ENCODE measurements around the gene RPS3.
"Not testable (repeated sequence)": the region's sequence is repeated elsewhere in the genome, so short reads cannot be mapped to it uniquely, and the experiment has no call there.

Gene RPS3

GRCh38 chr11:75380716-75381420 is 18.4 kb upstream of the RPS3 start:
- DNase-seq, result no peak

- DNase-seq, result no peak
Observed at GRCh38 chr11:75383246-75383645, 16.1 kb upstream of the RPS3 start.

GRCh38 chr11:75384438-75385080 is 14.8 kb upstream of the RPS3 start:
- DNase-seq, result no peak

- DNase-seq, result no peak
Observed at GRCh38 chr11:75386942-75387630, 12.2 kb upstream of the RPS3 start.

GRCh38 chr11:75387736-75388294 is 11.5 kb upstream of the RPS3 start:
- no peak for DNase-seq

GRCh38 chr11:75388386-75389275 is 10.7 kb upstream of the RPS3 start:
- DNase-seq, result no peak

- no peak for DNase-seq
Observed at GRCh38 chr11:75389276-75389605, 10.1 kb upstream of the RPS3 start.

- no peak for DNase-seq
Observed at GRCh38 chr11:75389925-75390324, 9.4 kb upstream of the RPS3 start.

GRCh38 chr11:75394085-75394840 is 5.1 kb upstream of the RPS3 start:
- no peak for DNase-seq

GRCh38 chr11:75398906-75399305 is 412 bp upstream of the RPS3 start:
- DNase-seq, result no peak

- DNase-seq, result no peak
Observed at GRCh38 chr11:75400146-75400865, 988 bp downstream of the RPS3 start.

GRCh38 chr11:75402002-75402773 is 2.9 kb downstream of the RPS3 start:
- DNase-seq, result no peak

GRCh38 chr11:75403037-75403436 is 3.7 kb downstream of the RPS3 start:
- DNase-seq, result no peak

- DNase-seq, result no peak
Observed at GRCh38 chr11:75403983-75404658, 4.8 kb downstream of the RPS3 start.

GRCh38 chr11:75406338-75406777 is 7.0 kb downstream of the RPS3 start:
- DNase-seq, result peak; percentile 85

- DNase-seq, result no peak
Observed at GRCh38 chr11:75408957-75409219, 9.6 kb downstream of the RPS3 start.

- not testable (repeated sequence) for DNase-seq
Observed at GRCh38 chr11:75409971-75410370, 10.7 kb downstream of the RPS3 start.

GRCh38 chr11:75413146-75413545 is 13.8 kb downstream of the RPS3 start:
- DNase-seq, result not testable (repeated sequence)

- no peak for DNase-seq
Observed at GRCh38 chr11:75413864-75414263, 14.5 kb downstream of the RPS3 start.
